HG03460 (cell line): ENCODE measurements around the gene WHRN.

Source experiments
- ATAC-seq: cut with Tn5 transposase; IDR thresholded peaks from one replicate; pipeline ENCODE4 v1.9.1; 2021; ENCODE audit not compliant: unreplicated experiment

WHRN gene

GRCh38 chr9:114401344-114401743 is 103.9 kb downstream of the WHRN start:
- ATAC-seq, result no peak

GRCh38 chr9:114400772-114401171 is 104.5 kb downstream of the WHRN start:
- ATAC-seq, result no peak

DNA sequence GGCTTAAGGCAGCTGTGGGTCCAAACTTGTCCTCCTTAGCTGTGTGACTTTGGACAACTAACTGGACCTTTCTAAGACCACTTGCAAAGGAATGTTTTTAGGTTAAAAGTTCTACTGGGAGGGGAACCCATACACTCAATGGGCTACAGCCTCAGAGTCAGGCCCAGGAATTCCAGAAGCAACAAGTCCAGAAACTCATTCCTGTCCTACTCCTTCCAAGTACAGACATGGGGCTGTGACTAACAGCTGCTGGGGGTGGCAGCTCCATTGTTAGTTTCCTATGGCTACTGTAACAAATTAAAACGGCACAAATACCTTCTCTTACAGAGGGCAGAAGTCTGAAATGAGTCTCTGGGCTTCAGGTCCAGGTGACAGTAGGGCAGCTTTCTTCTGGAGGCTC is 105.1 kb downstream of the WHRN start:
- ATAC-seq, result no peak

GRCh38 chr9:114399381-114399780 is 105.9 kb downstream of the WHRN start:
- ATAC-seq, result no peak

GRCh38 chr9:114397848-114398605 is 107.2 kb downstream of the WHRN start:
- peak; percentile 78 for ATAC-seq

GRCh38 chr9:114397219-114397847 is 107.9 kb downstream of the WHRN start:
- ATAC-seq, result no peak

- ATAC-seq, result no peak
Observed at GRCh38 chr9:114396558-114397218, 108.6 kb downstream of the WHRN start.

- no peak for ATAC-seq
Observed at GRCh38 chr9:114395768-114396167, 109.5 kb downstream of the WHRN start.

DNA sequence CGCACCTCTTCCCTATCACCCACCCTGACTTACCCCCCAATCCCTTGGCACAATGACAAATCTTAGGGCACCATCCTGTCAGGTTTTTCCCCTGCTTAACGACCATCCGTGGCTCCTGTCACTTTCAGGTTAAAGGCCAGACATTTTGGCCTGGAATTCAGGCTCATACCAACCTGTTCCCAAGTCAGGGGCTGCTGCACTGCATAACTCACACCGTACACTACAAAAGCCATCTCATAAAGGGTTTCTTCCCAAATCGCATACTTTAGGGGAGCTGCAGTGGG is 110.0 kb downstream of the WHRN start:
- no peak for ATAC-seq

DNA sequence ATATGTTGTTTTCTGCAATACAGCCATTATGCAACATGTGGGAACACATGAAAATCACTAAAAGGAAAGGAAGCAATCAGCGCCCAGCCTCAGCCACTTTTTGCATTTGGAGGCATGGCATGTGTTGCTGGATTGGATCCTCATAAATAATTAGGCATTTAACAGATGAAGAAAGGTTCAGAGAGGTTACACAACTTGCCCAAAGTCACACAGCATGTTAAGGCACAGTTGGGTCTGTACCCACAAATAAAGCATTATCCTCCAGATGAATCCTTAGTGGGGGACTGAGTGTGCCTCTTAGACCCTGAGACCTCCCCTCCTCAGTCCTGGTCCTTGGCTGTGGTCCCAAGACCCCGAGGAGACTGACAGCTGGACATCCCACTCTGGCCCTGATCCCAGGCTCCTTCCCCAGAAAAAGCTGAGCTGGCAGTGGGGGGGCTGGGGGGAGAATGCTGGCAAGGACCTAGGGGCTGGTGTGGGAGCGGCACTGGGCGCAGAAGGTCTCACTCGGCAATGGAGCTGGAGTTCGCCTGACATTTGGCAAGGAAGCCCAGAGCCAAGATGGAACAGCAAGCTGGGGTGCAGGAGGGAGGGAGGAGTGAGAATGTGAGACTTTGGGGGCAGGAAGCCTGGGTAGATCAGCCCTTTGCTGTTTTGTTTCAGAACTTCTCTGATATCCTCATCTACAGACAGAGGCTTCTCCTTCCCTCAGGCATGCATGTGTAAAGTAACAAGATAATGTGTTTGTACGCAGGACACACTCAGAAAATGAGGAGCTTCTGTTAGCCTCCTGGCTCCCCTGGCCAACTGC is 110.5 kb downstream of the WHRN start:
- no peak for ATAC-seq

DNA sequence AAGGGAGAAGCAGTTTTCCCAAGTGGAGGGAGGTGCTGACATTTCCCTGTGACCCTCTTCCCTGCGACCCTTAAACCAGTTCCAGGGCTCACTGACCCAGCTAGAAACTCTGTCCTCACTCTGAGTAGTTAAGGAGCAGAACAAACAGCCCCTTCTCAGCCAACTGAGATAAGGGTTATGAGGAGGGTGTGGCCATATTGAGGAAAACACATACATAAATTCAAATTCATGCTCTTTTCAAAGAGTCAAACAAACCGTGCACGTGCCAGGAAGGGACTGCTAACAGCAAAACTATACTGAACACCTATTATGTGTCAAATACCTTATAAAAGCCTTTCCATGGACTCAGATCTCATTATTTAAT is 112.5 kb downstream of the WHRN start:
- ATAC-seq, result no peak

- ATAC-seq, result no peak
Observed at GRCh38 chr9:114390952-114391351, 114.3 kb downstream of the WHRN start.

DNA sequence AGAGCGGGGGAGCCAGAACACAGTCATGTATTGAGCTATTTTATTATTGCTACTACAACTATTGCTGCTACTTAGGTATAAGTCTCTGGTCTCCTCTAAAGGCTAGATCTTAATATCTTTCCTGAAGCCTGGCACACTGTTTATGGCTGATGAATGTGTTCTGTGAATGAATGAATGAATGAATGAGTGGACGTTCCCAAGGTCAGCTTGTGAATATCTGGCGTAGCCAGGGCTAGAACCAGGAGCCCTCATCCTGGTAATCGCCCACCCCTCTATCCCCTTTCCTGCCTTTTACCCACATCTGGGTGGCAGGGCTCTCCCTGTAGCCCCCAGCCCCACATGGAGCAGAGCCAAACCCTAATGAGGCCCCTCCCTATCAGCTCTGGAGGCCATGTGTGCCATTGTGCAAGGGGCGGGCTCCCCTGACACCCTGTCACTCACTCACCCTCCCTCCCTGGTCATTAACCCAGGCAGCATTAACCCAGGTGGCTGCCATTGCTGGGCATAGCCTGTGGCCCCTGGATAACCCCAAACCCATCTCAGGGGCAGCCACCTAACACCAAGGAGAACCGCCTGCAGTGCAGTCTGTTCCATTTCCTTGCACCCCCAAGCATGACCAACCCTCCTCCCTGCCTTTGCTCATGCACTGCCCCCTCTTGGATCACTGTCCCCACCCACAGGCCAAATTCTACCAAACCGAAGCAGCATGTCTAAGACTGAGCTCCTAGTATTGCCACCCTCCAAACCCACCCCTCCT is 115.5 kb downstream of the WHRN start:
- no peak for ATAC-seq

DNA sequence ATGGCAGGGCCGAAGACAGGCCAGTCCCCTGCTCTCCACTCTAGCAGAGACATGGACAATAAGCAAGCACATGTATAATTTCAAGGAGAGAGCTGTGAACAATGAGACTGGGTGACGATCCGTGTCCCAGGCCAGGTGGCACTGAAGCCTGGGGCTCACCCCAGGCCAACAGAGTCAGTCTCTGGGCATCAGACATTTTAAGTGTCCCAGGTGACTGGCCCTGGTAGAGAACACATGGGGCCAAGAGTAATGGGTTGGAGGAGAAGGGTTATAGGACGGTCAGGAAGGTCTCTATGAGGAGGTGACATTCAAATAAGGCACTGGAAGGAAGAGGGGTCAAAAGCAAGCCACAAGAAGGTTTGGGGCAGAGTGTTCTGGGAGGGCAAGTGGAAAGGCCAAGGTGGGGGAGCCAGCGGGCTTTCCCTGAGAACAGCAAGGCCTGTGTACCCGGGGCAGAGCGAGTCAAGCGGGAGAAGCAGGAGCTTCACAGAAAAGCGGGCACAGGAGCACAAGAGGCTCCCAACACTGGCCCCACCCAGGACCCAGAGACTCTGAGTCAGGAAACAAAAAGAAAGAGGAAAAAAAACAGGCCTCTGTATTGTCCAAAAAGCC is 116.4 kb downstream of the WHRN start:
- no peak for ATAC-seq

DNA sequence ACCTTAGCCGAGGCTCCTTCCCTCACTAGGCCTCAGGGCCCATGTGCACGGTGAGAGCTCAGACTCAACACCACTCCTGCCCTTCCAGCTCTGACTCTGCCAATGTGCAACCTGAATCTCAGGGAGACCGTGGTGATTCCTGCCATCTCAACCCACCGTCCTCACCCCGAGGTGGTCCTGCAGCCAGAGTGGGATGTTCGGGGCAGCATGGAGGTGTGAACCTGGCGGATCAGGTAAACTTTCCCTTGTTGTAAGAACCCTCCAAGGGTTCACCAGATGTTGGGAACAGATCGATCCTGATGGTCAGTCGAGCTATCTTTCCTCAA is 117.0 kb downstream of the WHRN start:
- ATAC-seq, result no peak

- peak; percentile 26 for ATAC-seq
Observed at GRCh38 chr9:114387680-114388356, 117.5 kb downstream of the WHRN start, which contains the start of gene AKNA. AKNA (minus strand) TSS chr9:114387982; CDS start chr9:114381333, 6,649 bp downstream.

DNA sequence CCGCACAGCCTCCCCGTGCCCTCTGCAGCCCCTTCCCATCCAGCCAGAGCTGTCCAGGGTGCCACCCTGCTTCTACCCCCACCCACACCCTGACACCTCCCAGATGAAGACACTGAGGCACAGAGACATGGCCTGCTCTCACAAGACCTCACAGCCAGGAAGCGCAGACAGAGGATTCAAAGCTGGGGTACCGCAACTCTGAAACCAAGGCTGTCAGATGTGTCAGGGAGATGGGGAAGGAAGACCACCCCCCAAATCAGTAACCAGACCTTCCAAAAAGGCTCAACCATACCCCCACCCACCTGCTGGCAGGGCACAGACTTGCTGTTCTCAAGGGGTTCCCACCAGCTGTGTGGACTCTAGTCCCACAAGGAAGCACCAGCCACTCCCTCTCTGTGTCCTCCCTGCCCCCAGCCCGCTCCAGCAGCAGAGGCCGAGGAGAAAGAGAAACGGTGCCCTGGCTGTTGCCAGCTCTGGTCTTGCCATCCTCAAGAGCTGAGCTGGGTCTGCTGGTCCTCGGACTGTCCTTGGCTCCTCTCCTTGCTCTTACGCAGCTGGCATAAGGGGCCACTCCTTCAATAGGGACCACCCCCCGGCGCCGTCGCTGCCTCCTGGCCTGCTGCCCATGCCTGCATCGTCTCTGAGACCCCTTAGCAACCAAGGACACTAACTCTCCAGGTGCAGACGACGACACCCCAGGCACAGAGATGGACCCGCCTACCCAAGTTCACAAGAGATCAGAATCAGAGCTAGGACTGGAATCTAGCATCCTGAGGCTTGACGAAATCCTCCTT is 118.2 kb downstream of the WHRN start:
- ATAC-seq, result no peak

- no peak for ATAC-seq
Observed at GRCh38 chr9:114386361-114386885, 118.8 kb downstream of the WHRN start.
